Activated T-cell treated with anti-CD3 and anti-CD28 coated beads, Interleukin-2, amount 50 U/mL, for 4 hours (primary cell): ENCODE results near the gene ERBB4. TPM values are rescaled to one million over a fixed set of nuclear protein-coding genes. Genes with fewer than 3 reads are reported as not detected.

Experiments used
- ATAC-seq, 2 donors: fragments of 200-7000 bp; cut with Tn5 transposase; one replicate each; pipeline ENCODE4 v1.10.0; 2021
- DNase-seq: peaks from one replicate; pipeline ENCODE4 v3.0.0-alpha.2; 2020
- H3K27me3 Mint-ChIP-seq: one replicate; pipeline ENCODE4 v1.8.0; 2021; ENCODE audit warnings: low read depth, mixed read lengths
- H3K36me3 Mint-ChIP-seq: one replicate; pipeline ENCODE4 v1.8.0; 2022; ENCODE audit warnings: mixed read lengths; ENCODE audit not compliant: insufficient read depth
- H3K4me1 Mint-ChIP-seq: one replicate; pipeline ENCODE4 v1.8.0; 2021; ENCODE audit warnings: low read depth, mixed read lengths
- H3K4me3 Mint-ChIP-seq: one replicate; pipeline ENCODE4 v1.8.0; 2021; ENCODE audit warnings: mild to moderate bottlenecking, moderate library complexity, mixed read lengths
- H3K9me3 Mint-ChIP-seq: one replicate; pipeline ENCODE4 v1.8.0; 2021; ENCODE audit warnings: mixed read lengths
- total RNA-seq, 3 donors: library from RNA; stranded (reverse); gene quantifications; one replicate each; pipeline ENCODE4 v1.2.1, GENCODE V29; 2021

ERBB4 gene
- total RNA-seq, 3 donors from 2014 or later: not detected

GRCh38 chr2:212007972-212008371 lies 530.6 kb downstream of the ERBB4 start:
- Mint-ChIP-seq H3K9me3 (no peaks in the 10 kb centered on the region), H3K4me3 (no peak overlapping the region), H3K27me3 (no peaks in the 10 kb centered on the region), H3K4me1 (no peaks in the 10 kb centered on the region), H3K36me3 (no peaks in the 10 kb centered on the region)
- no peak for ATAC-seq
- DNase-seq: no peak

- Mint-ChIP-seq H3K4me3 (no peak overlapping the region), H3K27me3 (no peaks in the 10 kb centered on the region), H3K9me3 (no peaks in the 10 kb centered on the region), H3K4me1 (no peaks in the 10 kb centered on the region), H3K36me3 (no peaks in the 10 kb centered on the region)
- ATAC-seq (no peak), DNase-seq (no peak)
These were observed 533.4 kb downstream of the ERBB4 start for GRCh38 chr2:212005085-212005671.

- H3K9me3 Mint-ChIP-seq: no peaks in the 10 kb centered on the region
- ATAC-seq (no peak), DNase-seq (no peak)
- no peak overlapping the region for H3K4me3 Mint-ChIP-seq
- no peaks in the 10 kb centered on the region for H3K4me1 Mint-ChIP-seq
- H3K27me3 Mint-ChIP-seq: no peaks in the 10 kb centered on the region
- no peaks in the 10 kb centered on the region for H3K36me3 Mint-ChIP-seq
These were observed 537.3 kb downstream of the ERBB4 start for GRCh38 chr2:212001325-212001724.

- H3K36me3 Mint-ChIP-seq: no peaks in the 10 kb centered on the region
- H3K4me1 Mint-ChIP-seq: no peaks in the 10 kb centered on the region
- H3K4me3 Mint-ChIP-seq: no peak overlapping the region
- no peaks in the 10 kb centered on the region for H3K27me3 Mint-ChIP-seq
- ATAC-seq (no peak), DNase-seq (no peak)
- no peaks in the 10 kb centered on the region for H3K9me3 Mint-ChIP-seq
These were observed 541.7 kb downstream of the ERBB4 start for GRCh38 chr2:211996857-211997256.

- peaks cover 3% of the 10 kb centered on the region for H3K9me3 Mint-ChIP-seq
- ATAC-seq (no peak), DNase-seq (no peak)
- H3K27me3 Mint-ChIP-seq: no peaks in the 10 kb centered on the region
- H3K4me1 Mint-ChIP-seq: no peaks in the 10 kb centered on the region
- no peaks in the 10 kb centered on the region for H3K36me3 Mint-ChIP-seq
- H3K4me3 Mint-ChIP-seq: no peak overlapping the region
These were observed 543.8 kb downstream of the ERBB4 start for GRCh38 chr2:211994806-211995205.

GRCh38 chr2:211990335-211990734 lies 548.3 kb downstream of the ERBB4 start:
- no peak for ATAC-seq
- Mint-ChIP-seq H3K36me3 (no peaks in the 10 kb centered on the region), H3K27me3 (no peaks in the 10 kb centered on the region), H3K4me3 (no peak overlapping the region), H3K4me1 (no peaks in the 10 kb centered on the region), H3K9me3 (peaks cover 3% of the 10 kb centered on the region)
- DNase-seq: no peak

GRCh38 chr2:211986313-211986712 lies 552.3 kb downstream of the ERBB4 start:
- Mint-ChIP-seq H3K36me3 (no peaks in the 10 kb centered on the region), H3K9me3 (peaks cover 3% of the 10 kb centered on the region), H3K4me3 (no peak overlapping the region), H3K27me3 (no peaks in the 10 kb centered on the region), H3K4me1 (no peaks in the 10 kb centered on the region)
- ATAC-seq: no peak
- DNase-seq: no peak

- ATAC-seq (no peak), DNase-seq (no peak)
- Mint-ChIP-seq H3K4me1 (no peaks in the 10 kb centered on the region), H3K36me3 (no peaks in the 10 kb centered on the region), H3K4me3 (no peak overlapping the region), H3K9me3 (peaks cover 3% of the 10 kb centered on the region), H3K27me3 (no peaks in the 10 kb centered on the region)
These were observed 553.2 kb downstream of the ERBB4 start for GRCh38 chr2:211985393-211985792.

GRCh38 chr2:211982162-211982561 lies 556.4 kb downstream of the ERBB4 start:
- no peak overlapping the region for H3K4me3 Mint-ChIP-seq
- DNase-seq: no peak
- ATAC-seq: no peak
- no peaks in the 10 kb centered on the region for H3K27me3 Mint-ChIP-seq
- H3K9me3 Mint-ChIP-seq: peaks cover 3% of the 10 kb centered on the region
- no peaks in the 10 kb centered on the region for H3K36me3 Mint-ChIP-seq
- no peaks in the 10 kb centered on the region for H3K4me1 Mint-ChIP-seq

GRCh38 chr2:211981451-211981850 lies 557.2 kb downstream of the ERBB4 start:
- Mint-ChIP-seq H3K27me3 (no peaks in the 10 kb centered on the region), H3K9me3 (peaks cover 3% of the 10 kb centered on the region), H3K4me3 (no peak overlapping the region), H3K36me3 (no peaks in the 10 kb centered on the region), H3K4me1 (no peaks in the 10 kb centered on the region)
- DNase-seq (no peak), ATAC-seq (no peak)

- H3K4me1 Mint-ChIP-seq: no peaks in the 10 kb centered on the region
- H3K27me3 Mint-ChIP-seq: no peaks in the 10 kb centered on the region
- H3K4me3 Mint-ChIP-seq: no peak overlapping the region
- no peaks in the 10 kb centered on the region for H3K9me3 Mint-ChIP-seq
- ATAC-seq (no peak), DNase-seq (no peak)
- no peaks in the 10 kb centered on the region for H3K36me3 Mint-ChIP-seq
These were observed 562.5 kb downstream of the ERBB4 start for GRCh38 chr2:211976076-211976475.

- H3K4me1 Mint-ChIP-seq: no peaks in the 10 kb centered on the region
- no peak for ATAC-seq
- no peaks in the 10 kb centered on the region for H3K36me3 Mint-ChIP-seq
- no peaks in the 10 kb centered on the region for H3K27me3 Mint-ChIP-seq
- DNase-seq: no peak
- no peak overlapping the region for H3K4me3 Mint-ChIP-seq
- H3K9me3 Mint-ChIP-seq: peaks cover 3% of the 10 kb centered on the region
These were observed 571.4 kb downstream of the ERBB4 start for GRCh38 chr2:211967234-211967633.

- DNase-seq (no peak), ATAC-seq (no peak)
- H3K36me3 Mint-ChIP-seq: no peaks in the 10 kb centered on the region
- H3K4me1 Mint-ChIP-seq: no peaks in the 10 kb centered on the region
- no peak overlapping the region for H3K4me3 Mint-ChIP-seq
- H3K9me3 Mint-ChIP-seq: peaks cover 5% of the 10 kb centered on the region
- H3K27me3 Mint-ChIP-seq: no peaks in the 10 kb centered on the region
These were observed 574.6 kb downstream of the ERBB4 start for GRCh38 chr2:211963969-211964368.

GRCh38 chr2:211957799-211958198 lies 580.8 kb downstream of the ERBB4 start:
- Mint-ChIP-seq H3K36me3 (no peaks in the 10 kb centered on the region), H3K4me1 (no peaks in the 10 kb centered on the region), H3K27me3 (no peaks in the 10 kb centered on the region), H3K9me3 (peaks cover 5% of the 10 kb centered on the region), H3K4me3 (no peak overlapping the region)
- DNase-seq (no peak), ATAC-seq (no peak)

GRCh38 chr2:211955648-211956047 lies 583.0 kb downstream of the ERBB4 start:
- Mint-ChIP-seq H3K36me3 (no peaks in the 10 kb centered on the region), H3K27me3 (no peaks in the 10 kb centered on the region), H3K4me3 (no peak overlapping the region), H3K9me3 (peaks cover 7% of the 10 kb centered on the region), H3K4me1 (no peaks in the 10 kb centered on the region)
- ATAC-seq: no peak
- no peak for DNase-seq

GRCh38 chr2:211948932-211949331 lies 589.7 kb downstream of the ERBB4 start:
- DNase-seq: no peak
- H3K9me3 Mint-ChIP-seq: peaks cover 11% of the 10 kb centered on the region
- no peaks in the 10 kb centered on the region for H3K36me3 Mint-ChIP-seq
- H3K4me3 Mint-ChIP-seq: no peak overlapping the region
- ATAC-seq: no peak
- no peaks in the 10 kb centered on the region for H3K4me1 Mint-ChIP-seq
- no peaks in the 10 kb centered on the region for H3K27me3 Mint-ChIP-seq
